HTR-8/SVneo (cell line): ENCODE results near the gene GID4.

Experiments used
- DNase-seq: peaks from one replicate; pipeline ENCODE4 v3.0.0; 2011; ENCODE audit warnings: low spot score, mixed read lengths; ENCODE audit not compliant: insufficient read length
- FAIRE-seq: peaks from 2 replicates; lab custom pipeline; 2011; peaks lifted over from hg19 to GRCh38; lab: Jason Lieb, UNC

The GID4 gene

DNA sequence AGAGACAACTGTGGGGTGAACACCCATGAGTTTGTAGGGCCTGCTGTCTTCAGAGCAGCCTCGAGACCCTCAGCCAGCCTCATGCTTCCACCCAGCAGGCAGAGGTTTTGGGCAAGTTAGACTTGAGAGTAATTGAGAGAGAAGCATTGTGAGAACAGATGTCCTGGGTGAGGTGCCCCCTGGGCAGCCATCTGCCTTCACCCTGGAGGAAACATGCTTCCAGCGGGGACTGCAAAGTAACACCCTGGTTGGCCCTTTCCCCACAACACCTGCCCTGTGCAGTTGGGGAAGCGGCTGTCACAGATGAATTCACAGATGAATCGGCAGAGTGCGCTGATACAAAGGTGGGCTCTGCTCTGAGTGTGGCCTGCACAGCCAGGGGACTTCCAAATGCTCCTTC lies 23.6 kb upstream of the GID4 start:
- FAIRE-seq, result peak; percentile 31
- no peak for DNase-seq

DNA sequence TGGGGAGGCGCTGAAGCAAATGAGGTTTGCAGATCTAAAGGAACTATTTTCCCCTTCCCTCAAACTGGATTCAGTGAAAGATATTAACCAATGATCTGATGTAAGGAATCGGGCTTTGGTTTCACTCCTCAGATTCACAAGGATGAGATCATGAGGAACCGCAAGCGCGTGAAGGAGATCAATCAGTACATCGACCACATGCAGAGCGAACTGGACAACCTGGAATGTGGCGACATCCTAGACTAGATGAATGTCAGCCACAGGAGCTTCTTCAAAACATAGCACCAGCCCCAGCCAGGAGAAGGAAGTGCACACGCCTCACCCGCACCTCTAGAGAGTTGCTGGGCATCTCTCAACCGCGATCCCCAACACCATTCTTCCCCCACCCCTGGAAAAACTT lies 22.8 kb upstream of the GID4 start:
- FAIRE-seq, result no peak
- DNase-seq, result no peak

DNA sequence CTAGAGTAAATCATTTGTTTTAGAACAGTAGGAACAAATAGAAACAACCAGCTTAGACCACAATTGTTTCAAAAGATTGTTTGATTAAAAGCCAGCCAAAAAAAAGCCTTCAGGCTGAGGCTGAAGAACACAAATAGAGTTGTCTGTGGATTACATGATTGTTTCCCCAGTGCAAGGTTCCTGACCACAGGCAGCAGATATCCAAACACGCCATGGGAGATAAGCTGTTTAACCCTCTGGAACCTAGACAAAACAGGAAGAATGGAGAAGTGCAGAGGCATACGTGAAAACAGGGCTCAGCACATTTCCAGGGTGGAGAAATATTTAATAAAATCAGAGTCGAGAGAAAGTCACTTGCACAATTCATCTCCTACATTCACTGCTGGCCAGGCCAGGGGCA lies 21.2 kb upstream of the GID4 start:
- no peak for FAIRE-seq
- no peak for DNase-seq

DNA sequence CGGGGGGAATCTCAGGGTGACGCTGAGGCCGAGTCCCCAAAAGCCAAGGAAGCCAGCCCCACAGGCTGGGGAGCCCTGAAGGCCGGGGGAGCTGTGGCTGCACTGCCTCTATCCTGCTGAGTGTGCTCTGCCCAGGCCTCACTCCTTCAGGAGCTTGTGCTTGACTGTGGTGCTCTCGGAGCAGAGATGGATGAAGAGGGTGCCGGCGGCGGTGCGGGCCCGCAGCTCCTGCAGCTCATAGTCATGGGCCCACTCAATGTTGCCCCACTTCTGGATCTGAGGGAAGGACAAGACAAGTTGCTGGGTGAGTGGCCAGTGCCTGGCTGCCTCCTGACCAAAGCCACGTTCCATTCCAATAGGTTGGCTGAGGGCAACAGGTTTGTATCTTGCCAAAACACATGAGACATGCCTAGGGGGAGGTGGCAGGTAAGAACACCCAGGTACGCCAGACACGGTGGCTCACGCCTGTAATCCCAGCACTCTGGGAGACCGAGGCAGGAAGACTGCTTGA lies 20.7 kb upstream of the GID4 start:
- DNase-seq (no peak), FAIRE-seq (no peak)

DNA sequence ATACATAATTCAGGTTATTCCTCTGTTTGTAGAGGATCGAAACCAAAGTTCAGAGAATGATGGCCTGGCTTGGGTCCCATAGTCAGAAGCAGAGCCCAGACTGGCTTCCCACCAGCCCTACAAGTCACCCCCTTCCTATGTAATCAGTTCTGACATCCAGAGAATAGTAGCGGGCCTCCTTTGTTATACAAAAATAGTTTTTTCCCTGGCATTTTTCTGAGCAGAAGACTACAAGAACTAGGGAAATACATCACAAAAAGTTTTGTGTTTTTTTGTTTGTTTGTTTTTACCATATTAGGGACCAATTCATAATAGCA lies 19.4 kb upstream of the GID4 start:
- no peak for DNase-seq
- no peak for FAIRE-seq

DNA sequence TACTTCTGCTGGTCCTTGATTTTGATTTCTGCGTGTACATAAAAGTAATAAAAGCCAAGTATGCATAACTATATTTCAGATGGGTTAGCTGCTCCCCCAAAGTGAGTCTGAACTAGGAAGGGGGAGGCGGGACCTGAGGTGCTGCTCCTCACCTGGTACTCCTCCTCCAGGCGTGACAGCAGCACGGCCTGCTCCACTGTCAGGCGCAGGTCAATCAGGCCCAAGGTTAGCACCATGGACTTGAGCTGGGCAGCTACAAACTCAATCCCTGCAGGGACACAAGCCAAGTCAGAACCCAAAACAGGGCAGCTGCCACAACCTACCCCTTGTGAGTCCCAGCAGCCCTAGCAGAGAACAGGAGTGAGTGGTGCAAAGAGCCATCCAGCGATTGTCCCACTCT lies 18.2 kb upstream of the GID4 start:
- FAIRE-seq (peak; percentile 16), DNase-seq (no peak)

DNA sequence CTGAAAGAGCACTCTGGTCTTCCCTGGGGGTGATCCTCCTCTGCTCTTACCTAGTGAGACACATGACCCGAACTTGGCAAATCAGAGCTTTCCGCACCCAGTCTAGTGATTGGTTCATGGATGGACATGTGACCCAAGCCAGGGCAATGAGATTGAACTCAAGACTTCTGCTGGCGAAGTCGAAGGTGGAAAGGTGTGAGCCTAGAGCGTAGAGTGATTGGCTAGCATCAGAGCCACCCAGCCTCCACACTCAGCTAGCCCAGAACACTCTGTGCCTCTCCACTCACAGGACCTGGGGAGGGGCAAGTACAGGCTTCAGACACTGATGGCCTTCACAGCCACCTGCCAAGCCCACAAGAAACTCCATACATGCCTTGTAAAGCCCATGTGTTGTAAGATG lies 17.8 kb upstream of the GID4 start:
- FAIRE-seq (no peak), DNase-seq (no peak)

DNA sequence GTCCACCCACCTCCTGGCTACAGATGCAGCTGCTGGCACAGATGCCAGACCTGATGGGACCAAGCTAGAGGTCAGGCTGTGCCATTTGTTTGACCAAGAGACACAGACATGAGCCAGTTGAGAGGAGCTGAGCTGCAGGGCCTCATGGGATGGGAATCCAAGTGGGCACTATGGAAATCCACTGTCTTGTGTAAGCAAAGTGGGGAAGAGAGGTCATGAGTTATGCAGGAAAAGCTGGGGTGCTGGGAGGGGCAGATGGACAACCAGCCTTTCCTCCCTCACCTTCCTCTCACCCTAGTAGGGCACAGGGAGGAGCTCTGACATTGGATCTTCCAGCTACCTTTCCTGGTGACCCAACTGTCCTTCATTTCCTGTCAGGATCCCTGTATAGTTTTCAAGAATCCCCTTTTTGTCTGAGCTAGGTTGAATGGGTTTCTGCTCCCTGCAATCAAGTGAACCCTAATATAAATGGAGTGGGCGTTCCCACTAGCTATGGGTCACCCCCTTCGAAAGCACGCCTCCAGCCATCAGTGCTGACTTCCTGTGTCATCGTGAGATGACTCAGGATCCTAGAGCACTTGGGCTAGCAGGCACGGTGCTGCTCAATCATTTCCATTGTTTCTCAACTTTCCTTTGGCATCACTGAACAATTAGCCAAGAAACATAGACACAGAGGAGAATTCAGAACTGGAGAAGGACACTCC lies 13.8 kb upstream of the GID4 start:
- DNase-seq, result no peak
- peak; percentile 86 for FAIRE-seq

DNA sequence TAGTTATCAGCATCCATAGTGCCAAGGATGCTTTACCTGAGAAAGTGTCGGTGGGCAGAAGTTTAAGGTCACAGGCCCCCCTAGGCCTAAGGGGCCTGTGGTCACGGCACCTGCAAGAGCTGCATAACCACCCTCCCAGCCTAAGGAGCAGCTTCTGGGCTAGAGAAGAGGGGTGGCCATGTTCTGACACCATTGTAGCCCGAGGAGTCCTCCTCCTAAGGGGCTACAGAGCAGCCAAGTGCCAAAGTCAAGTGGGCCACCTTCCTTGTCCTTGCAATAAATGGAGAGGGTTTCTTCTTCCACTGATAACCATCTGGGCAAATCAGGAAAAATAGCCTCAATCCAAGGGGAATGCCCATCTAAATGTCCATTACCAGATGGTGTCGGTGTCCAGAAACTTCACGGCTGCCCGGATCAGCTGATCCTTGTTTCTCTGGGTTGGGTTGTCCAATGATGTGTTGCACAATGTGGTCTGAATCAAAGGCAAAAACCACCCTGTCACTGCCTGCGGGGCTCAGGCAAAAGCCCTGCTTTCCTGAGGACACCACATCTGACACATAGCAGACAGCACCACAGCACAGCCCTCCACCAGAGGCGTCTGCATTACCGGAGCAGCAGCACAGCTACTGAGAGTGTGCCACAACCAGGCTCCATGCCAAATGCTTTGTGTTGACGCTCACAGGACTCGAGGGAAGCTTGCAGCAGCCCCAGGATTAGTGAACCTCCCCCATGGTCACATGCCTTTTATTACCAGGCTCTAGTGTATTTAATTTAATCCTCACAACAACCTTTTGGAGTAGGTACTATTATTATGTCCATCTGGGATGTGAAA lies 13.0 kb upstream of the GID4 start:
- DNase-seq (no peak), FAIRE-seq (no peak)

DNA sequence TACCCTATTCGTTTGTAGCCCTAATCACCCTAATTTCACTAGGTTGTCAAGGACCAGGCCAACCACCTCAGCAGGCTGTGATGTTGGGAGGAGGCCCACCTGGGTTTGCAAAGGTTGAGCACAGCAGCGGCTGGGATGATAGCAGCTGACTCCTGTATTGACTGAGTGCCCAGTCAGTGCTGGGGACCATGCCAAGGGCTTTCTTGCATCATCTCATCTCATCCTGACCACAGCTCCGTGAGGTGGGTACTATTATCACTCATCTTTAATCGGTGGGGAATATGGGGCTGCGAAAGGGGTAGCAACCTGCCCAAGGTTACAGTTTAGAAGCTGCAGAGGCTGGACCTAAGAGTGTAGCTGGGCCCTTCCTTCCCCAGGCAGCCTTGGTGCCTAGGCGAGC lies 11.9 kb upstream of the GID4 start:
- DNase-seq (no peak), FAIRE-seq (peak; percentile 46)

DNA sequence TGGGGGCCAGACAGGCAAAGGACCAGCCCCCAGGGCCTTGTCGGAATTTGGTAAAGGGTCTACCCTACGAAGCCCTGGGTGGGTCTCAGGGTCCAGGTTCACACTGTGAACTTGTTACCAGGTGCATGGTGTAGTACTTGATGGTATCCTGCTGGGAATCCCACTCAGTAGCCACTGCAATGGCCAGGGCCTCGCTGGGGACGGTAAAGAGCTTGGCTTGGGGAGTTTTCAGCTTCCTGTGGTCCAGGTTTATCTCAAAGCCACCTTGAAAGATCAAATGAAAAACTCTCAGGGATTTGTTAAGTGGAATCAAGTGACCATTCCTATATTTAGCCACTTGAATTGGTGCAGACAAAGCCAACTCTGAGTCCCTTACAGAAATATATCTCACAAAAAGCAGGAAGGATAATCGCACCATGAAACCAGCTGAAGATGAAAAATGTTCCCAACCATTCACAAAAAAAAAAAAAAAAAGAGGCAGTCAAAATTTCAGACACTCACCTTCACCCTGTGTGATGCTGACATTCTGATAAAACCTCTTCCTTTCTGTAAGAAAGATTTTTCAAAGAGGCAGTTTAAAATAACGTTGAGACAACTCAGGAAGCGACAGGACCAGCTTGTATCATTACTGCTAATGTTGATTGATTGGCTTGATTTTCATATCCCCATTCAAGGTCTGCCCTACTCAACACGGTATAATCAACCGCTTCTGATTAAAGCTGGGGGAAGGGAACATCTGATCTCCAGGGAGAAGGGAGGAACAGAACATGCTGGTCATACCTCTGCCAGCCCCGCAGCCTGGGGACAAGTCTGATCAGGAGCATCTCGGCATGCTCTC lies 10.9 kb upstream of the GID4 start:
- peak; percentile 33 for FAIRE-seq

DNA sequence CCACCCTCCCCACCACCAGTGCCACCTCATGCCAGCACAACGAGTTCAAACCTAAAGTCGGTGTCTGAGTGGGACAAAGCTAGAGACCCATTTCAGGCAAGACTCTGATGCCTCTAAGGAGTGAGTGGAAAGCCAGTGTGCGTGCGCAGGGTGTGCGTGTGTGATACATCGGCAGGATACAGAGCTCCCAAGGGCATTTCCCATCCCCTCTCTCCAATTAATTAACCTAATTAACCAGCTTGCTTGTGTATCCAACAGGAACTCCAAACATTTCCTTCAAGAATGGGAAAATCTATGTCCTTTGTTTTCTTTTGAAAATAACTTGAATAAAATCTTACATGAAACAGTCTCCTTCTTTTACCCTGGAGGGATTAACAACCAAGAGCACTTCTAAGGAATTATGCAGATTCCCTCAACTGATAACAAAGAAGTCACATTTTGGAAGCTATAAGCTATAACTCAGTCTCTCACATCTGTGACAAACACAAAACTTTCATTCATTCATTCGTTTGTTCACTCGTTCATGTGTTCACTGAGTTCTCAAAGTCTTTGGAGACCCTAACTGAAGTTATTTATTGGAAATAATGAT lies 10.2 kb upstream of the GID4 start:
- FAIRE-seq (no peak), DNase-seq (no peak)

More for the DNA sequence above, 10.9 kb upstream of the GID4 start:
- no peak for DNase-seq

DNA sequence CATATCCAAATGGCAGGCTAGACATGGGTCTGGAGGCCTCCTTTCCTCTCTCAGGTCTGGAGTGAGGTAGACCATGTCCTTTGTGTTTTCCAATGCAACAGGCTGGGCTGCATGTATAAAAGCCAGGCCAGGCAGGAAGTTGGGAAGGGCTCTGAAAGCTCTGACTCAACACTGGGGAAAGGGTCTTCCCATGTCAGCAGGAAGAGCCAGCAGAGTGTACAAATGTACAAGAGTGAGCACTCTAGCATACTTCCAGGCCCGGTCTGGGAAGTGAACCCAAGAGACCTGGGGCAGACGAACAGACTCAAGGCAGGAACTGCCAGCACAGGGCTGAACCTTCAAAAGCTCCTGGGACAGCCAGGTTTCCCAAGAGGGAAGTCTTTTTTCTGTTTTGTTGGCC lies 7.3 kb upstream of the GID4 start:
- DNase-seq (no peak), FAIRE-seq (no peak)

DNA sequence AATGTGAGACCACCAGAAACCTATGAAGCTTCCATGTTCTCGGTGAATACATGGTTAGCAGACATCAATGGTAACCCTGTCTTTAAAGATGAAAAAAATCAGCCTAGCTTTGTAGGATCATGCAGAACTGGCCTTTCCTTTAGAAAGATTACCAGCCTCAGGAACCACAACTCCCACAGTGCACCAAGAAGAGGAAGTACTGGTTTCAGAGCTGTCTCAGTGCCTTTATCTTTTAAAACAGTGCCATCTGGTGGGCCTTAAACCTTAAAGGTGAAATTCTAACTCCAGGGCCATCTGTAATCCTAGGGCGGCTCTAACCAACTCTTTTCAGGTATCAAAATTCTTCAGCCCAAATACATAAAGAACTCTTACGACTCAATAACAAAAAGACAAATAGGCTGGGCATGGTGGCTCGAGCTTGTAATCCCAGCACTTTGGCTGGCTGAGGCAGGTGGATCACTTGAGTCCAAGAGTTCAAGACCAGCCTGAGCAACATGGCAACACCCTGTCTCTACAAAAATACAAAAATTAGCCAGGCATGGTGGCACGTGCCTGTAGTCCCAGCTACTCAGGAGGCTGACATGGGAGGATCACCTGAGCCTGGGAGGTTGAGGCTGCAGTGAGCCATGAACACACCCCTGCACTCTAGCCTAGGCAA lies 5.6 kb upstream of the GID4 start:
- peak; percentile 95 for DNase-seq
- FAIRE-seq, result peak; percentile 59

DNA sequence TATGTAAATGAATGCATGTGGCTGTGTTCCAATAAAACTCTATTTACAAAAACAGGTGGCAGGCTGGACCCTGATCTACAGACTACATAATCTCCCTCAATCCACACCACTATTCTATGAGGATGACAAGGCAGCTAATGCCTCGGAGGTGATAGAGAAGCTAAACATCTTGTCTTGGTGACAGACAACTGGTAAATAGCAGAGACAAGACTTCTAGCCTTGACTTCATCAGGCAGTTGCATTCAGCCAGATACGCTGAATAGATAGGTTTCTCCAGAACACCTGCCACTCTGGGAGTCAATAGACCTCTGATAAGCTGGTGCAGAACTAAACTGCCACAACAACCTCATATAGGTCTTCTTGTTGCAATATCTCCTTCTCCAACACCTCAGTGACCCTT lies 3.5 kb upstream of the GID4 start:
- DNase-seq (no peak), FAIRE-seq (no peak)

DNA sequence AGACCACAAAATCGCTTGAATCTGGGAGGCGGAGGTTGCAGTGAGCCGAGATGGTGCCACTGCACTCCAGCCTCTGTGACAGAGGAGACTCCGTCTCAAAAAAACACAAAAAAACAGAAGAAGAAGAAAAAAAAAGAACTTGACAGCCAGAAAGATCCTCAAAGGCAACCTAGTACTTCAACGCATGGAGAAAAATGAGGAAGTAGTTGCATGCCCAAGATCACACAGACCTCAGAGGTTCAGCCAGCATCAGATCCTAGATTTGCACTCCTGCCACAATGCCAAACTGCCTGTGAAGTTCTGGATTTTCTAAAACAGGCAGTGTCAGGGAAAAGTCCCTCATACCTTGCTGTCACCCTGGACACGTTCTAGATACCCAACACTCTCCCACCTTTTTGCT lies 1.7 kb upstream of the GID4 start:
- no peak for DNase-seq
- FAIRE-seq, result no peak

DNA sequence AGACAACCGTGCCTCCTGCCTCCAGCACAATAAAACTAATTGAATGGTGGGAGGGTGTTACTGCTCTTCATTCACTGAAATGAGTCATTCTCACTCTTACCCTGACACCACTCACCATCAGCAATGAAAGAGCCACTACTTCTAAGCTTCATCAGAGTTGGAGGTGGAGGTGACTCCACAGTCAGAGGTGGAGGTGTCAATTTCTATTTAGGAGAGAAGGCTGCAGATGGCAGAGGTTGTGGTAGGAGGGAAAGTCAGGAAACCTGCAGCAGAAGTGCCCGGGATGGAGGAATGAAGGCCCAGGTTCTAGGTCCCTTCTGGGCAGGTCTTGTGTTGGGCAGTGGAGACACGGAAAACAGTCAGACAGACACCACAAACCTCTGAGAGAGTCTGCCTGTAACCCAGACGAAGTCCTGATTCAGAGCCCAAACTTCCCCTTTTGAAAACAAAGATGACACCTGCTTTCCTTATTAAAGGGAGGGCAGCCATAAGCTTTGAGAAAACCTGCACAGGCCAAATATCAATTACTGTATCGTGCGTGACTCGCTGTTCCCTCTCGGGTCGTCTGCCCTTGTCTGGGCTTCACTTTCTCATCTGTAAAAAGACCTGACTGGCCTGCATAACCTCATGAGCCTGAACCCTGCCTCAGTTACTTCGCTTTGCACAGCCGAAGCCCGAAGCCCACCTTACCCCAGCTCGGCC lies 908 bp upstream of the GID4 start:
- FAIRE-seq (no peak), DNase-seq (no peak)

DNA sequence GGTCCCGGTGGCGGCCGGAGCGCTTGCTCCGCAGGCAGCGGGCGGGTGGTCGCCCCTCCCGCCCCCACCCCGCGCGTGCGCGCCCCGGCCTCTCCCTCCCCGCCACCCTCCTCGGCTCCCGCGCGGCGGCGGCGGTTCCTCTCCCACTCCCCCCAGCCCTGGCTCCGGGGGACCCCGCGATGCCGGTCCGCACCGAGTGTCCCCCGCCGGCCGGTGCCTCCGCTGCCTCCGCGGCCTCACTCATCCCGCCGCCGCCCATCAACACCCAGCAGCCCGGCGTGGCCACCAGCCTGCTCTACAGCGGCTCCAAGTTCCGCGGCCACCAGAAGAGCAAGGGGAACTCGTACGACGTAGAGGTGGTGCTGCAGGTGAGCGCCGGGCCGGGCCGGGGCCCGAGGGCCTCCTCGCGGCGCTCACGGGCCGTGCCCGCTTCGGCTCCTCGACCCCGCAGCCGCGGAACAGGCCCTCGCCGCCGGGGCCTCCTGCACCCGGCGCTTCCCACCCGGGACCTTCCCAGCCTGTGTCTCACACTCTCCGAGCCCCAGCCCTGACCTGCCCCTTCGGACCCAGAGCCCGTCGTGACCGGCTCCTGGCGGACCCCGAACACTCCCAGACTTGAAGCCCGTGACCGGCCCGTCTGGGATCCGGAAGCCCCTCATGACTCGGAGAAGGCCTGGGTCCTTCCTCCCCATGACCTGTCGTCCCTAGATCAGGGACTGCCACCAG lies 490 bp downstream of the GID4 start:
- no peak for FAIRE-seq
- DNase-seq, result no peak
